ENCODE data around the gene OSER1. TPM values are rescaled to one million over a fixed set of nuclear protein-coding genes. Genes with fewer than 3 reads are reported as not detected.

OSER1 gene
- total RNA-seq, 1 experiment from 2014 or later, result 33.0 TPM

DNA sequence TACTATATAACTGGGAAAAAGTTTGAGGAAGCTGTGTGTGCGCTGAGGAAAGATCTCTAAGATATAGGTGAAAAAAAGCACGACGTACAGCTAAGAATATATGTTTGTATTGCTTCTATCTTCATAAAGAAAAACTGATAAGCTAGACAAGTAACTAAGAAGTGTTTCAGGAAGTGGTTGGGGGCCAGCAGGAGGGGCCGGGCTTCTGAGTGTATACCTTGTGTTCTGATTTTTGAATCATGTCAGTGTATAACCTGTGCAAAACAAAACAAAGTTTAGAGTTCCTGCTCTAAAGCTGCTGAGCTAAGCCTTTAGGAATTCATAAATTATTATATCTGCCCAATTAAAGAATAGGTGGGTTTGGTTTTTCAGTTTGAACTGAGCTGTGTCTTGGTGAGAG is 7.9 kb upstream of the OSER1 start:
- no peaks in the 10 kb centered on the region for H3K27me3 ChIP-seq (ENCODE audit: control insufficient read depth, insufficient read depth, low read length)
- H3K4me3 ChIP-seq (ENCODE audit: insufficient read depth, low read depth, low read length), result no peak overlapping the region
- DNase-seq, result no peak
- no peaks in the 10 kb centered on the region for H3K36me3 ChIP-seq (replicated peaks; ENCODE audit: control insufficient read depth, insufficient read depth, low read length)

GRCh38 chr20:44217342-44218092 is 6.9 kb upstream of the OSER1 start:
- H3K27me3 ChIP-seq (ENCODE audit: control insufficient read depth, insufficient read depth, low read length), result no peaks in the 10 kb centered on the region
- no peak overlapping the region for H3K4me3 ChIP-seq (ENCODE audit: insufficient read depth, low read depth, low read length)
- H3K36me3 ChIP-seq (replicated peaks; ENCODE audit: control insufficient read depth, insufficient read depth, low read length), result no peaks in the 10 kb centered on the region
- peak; percentile 75 for DNase-seq

- DNase-seq, result peak; percentile 57
- Histone ChIP-seq H3K27me3 (ENCODE audit: control insufficient read depth, insufficient read depth, low read length) (no peaks in the 10 kb centered on the region), H3K4me3 (ENCODE audit: insufficient read depth, low read depth, low read length) (no peak overlapping the region), H3K36me3 (replicated peaks; ENCODE audit: control insufficient read depth, insufficient read depth, low read length) (no peaks in the 10 kb centered on the region)
Measured at GRCh38 chr20:44215125-44215524, 4.6 kb upstream of the OSER1 start.

- H3K36me3 ChIP-seq (replicated peaks; ENCODE audit: control insufficient read depth, insufficient read depth, low read length), result no peaks in the 10 kb centered on the region
- no peak overlapping the region for H3K4me3 ChIP-seq (ENCODE audit: insufficient read depth, low read depth, low read length)
- no peaks in the 10 kb centered on the region for H3K27me3 ChIP-seq (ENCODE audit: control insufficient read depth, insufficient read depth, low read length)
- no peak for DNase-seq
Measured at GRCh38 chr20:44212792-44213191, 2.2 kb upstream of the OSER1 start.

GRCh38 chr20:44211177-44212039 is 837 bp upstream of the OSER1 start:
- H3K27me3 ChIP-seq (ENCODE audit: control insufficient read depth, insufficient read depth, low read length), result no peaks in the 10 kb centered on the region
- H3K36me3 ChIP-seq (replicated peaks; ENCODE audit: control insufficient read depth, insufficient read depth, low read length), result no peaks in the 10 kb centered on the region
- DNase-seq, result no peak

GRCh38 chr20:44209686-44210405 is 725 bp downstream of the OSER1 start:
- no peaks in the 10 kb centered on the region; the same call in none of the 2 replicates for H3K36me3 ChIP-seq (replicated peaks; ENCODE audit: control insufficient read depth, insufficient read depth, low read length)
- H3K4me3 ChIP-seq (ENCODE audit: insufficient read depth, low read depth, low read length), result peak overlapping the region; percentile 97
- H3K27me3 ChIP-seq (ENCODE audit: control insufficient read depth, insufficient read depth, low read length), result no peaks in the 10 kb centered on the region
- peak; percentile 39 for DNase-seq

More at GRCh38 chr20:44211177-44212039, 837 bp upstream of the OSER1 start:
- peak overlapping the region; percentile 82 for H3K4me3 ChIP-seq (ENCODE audit: insufficient read depth, low read depth, low read length)

DNA sequence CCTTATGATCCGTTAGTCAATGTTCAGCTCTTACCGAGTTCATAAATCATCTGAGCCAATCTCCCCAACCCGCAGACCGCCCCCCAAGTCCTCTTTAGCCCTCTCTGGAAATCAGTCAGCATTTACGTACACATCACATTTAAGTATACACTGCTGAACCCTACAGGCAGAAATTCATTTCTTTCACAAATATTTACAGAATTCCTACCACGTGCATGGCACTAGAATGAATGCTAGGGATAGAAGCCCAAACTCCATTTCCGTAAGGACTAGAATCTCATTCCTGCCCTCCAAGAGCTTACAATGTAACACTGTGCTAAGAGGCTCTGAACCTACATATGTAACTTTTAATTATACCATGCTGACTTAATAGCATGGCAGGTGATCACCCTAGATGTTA is 1.8 kb downstream of the OSER1 start:
- no peak for DNase-seq
- Histone ChIP-seq H3K27me3 (ENCODE audit: control insufficient read depth, insufficient read depth, low read length) (no peaks in the 10 kb centered on the region), H3K36me3 (replicated peaks; ENCODE audit: control insufficient read depth, insufficient read depth, low read length) (no peaks in the 10 kb centered on the region; the same call in none of the 2 replicates), H3K4me3 (ENCODE audit: insufficient read depth, low read depth, low read length) (no peak overlapping the region)

DNA sequence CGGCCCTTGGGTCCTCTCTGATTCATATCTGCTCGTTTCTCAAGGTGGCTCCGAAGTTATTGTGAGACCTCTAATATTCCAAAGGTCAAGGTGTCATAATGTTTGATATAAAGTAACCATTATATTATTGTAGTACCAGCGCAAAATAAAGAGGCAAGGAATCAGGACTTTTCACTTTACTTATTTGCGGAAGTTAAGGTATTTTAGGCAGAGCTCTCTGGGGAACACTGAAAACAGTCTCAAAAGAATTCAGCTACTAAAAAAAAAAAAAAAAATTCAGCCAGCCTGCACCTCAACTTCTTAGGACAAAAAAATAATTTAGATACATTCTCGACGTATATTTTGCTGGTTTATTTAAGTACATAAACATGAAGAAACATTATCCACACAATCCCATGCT is 2.4 kb downstream of the OSER1 start:
- no peak for DNase-seq
- no peaks in the 10 kb centered on the region for H3K27me3 ChIP-seq (ENCODE audit: control insufficient read depth, insufficient read depth, low read length)
- no peak overlapping the region for H3K4me3 ChIP-seq (ENCODE audit: insufficient read depth, low read depth, low read length)
- H3K36me3 ChIP-seq (replicated peaks; ENCODE audit: control insufficient read depth, insufficient read depth, low read length), result no peaks in the 10 kb centered on the region; the same call in none of the 2 replicates

- peaks cover 3% of the 10 kb centered on the region for H3K36me3 ChIP-seq (replicated peaks; ENCODE audit: control insufficient read depth, insufficient read depth, low read length)
- no peaks in the 10 kb centered on the region for H3K27me3 ChIP-seq (ENCODE audit: control insufficient read depth, insufficient read depth, low read length)
- no peak overlapping the region for H3K4me3 ChIP-seq (ENCODE audit: insufficient read depth, low read depth, low read length)
- no peak for DNase-seq
Measured at GRCh38 chr20:44207126-44207723, 3.3 kb downstream of the OSER1 start.

DNA sequence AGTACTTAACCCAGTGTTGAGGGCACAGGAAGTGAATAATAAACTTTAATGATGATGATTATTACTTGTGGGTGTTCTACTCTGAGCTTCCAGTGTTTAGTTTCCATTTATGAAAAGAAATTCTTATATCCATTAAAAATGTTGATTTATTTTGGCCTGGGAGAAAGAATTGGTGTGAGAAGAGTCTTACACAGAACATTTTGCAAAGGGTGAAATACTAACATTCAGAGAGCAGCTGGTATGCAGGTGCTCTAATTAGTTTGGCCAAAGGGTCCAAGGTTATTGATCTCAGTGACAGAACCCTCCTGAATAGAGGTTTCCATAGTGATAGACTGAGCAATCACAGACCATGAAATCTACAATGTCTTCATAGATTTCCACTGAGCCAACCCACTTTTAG is 4.4 kb downstream of the OSER1 start:
- no peak for DNase-seq
- Histone ChIP-seq H3K4me3 (ENCODE audit: insufficient read depth, low read depth, low read length) (no peak overlapping the region), H3K36me3 (replicated peaks; ENCODE audit: control insufficient read depth, insufficient read depth, low read length) (peaks cover 3% of the 10 kb centered on the region), H3K27me3 (ENCODE audit: control insufficient read depth, insufficient read depth, low read length) (no peaks in the 10 kb centered on the region)

- no peaks in the 10 kb centered on the region for H3K27me3 ChIP-seq (ENCODE audit: control insufficient read depth, insufficient read depth, low read length)
- H3K36me3 ChIP-seq (replicated peaks; ENCODE audit: control insufficient read depth, insufficient read depth, low read length), result peaks cover 6% of the 10 kb centered on the region
- DNase-seq, result no peak
- no peak overlapping the region for H3K4me3 ChIP-seq (ENCODE audit: insufficient read depth, low read depth, low read length)
Measured at GRCh38 chr20:44204832-44205215, 5.7 kb downstream of the OSER1 start.

GRCh38 chr20:44204156-44204831 is 6.3 kb downstream of the OSER1 start:
- Histone ChIP-seq H3K27me3 (ENCODE audit: control insufficient read depth, insufficient read depth, low read length) (no peaks in the 10 kb centered on the region), H3K4me3 (ENCODE audit: insufficient read depth, low read depth, low read length) (no peak overlapping the region), H3K36me3 (replicated peaks; ENCODE audit: control insufficient read depth, insufficient read depth, low read length) (peaks cover 9% of the 10 kb centered on the region)
- no peak for DNase-seq

- no peak for DNase-seq
- Histone ChIP-seq H3K27me3 (ENCODE audit: control insufficient read depth, insufficient read depth, low read length) (no peaks in the 10 kb centered on the region), H3K4me3 (ENCODE audit: insufficient read depth, low read depth, low read length) (no peak overlapping the region), H3K36me3 (replicated peaks; ENCODE audit: control insufficient read depth, insufficient read depth, low read length) (peaks cover 13% of the 10 kb centered on the region)
Measured at GRCh38 chr20:44203161-44203560, 7.4 kb downstream of the OSER1 start.

- Histone ChIP-seq H3K36me3 (replicated peaks; ENCODE audit: control insufficient read depth, insufficient read depth, low read length) (peaks cover 25% of the 10 kb centered on the region), H3K27me3 (ENCODE audit: control insufficient read depth, insufficient read depth, low read length) (no peaks in the 10 kb centered on the region), H3K4me3 (ENCODE audit: insufficient read depth, low read depth, low read length) (no peak overlapping the region)
- DNase-seq, result no peak
Measured at GRCh38 chr20:44200983-44201382, 9.6 kb downstream of the OSER1 start.
